Ovary (tissue), 3 donors: ENCODE data around the gene NELFCD.

Experiments used
- CTCF ChIP-seq, 3 donors: fragments of 450-650 bp in 2 of 3; fragments of 200-600 bp in 1 of 3; IDR thresholded peaks; one replicate each; pipeline versions ENCODE4 v1.5.1 to v1.8.0; 2016 to 2022; ENCODE audit warnings: antibody characterized with exemption in 3 of 3, mild to moderate bottlenecking in 1 of 3
- EP300 ChIP-seq: sonication (generic); formaldehyde crosslinking; IDR thresholded peaks from one replicate; pipeline ENCODE4 v1.6.1; 2017; ENCODE audit warnings: antibody characterized with exemption
- POLR2A ChIP-seq: fragments of 450-650 bp; IDR thresholded peaks from one replicate; pipeline ENCODE4 v1.6.1; 2017; ENCODE audit warnings: antibody characterized with exemption, mild to moderate bottlenecking, moderate library complexity
- donor health status: DM: no; HTN: no; CAD: no.

GRCh38 chr20:59032713-59033059 is 51.6 kb downstream of the NELFCD start:
- no peak for TF ChIP-seq POLR2A
- peak in 2 of 3 donors; percentile 8 to 25 for TF ChIP-seq CTCF (IDR thresholded peaks at IDR 0.05)
- no peak for TF ChIP-seq EP300
